ENCODE data around the gene TMEM147.

Gene TMEM147

DNA sequence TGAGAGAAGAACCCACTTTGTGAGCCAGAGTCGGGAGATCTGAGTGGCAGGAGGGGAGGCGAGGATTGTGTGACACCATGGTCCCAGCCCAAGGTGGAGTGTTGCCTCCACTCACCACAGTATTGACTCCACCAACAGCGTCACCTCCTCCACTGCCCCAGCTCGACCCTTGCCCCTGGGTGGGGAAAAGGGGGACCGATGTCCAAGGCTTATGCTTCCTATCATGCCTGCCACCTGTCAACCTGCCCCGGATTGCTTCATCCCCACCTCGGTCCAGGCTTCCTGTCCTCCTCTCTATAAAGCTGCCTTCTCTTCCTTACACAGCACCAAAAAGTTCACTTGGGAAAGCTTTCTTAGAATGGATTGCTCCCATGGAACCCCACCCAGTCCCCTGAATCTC is 39.4 kb upstream of the TMEM147 start:
- Histone ChIP-seq H3K36me3 (ENCODE audit: control insufficient read depth in 2 of 2, insufficient read depth in 1 of 2, low read length in 2 of 2) (peaks cover 7 to 56% of the 10 kb centered on the region in 2 experiments), H3K4me3 (ENCODE audit: low read depth, low read length) (no peak overlapping the region), H3K27ac (ENCODE audit: extremely low read depth, low read depth, low read length) (no peak overlapping the region), H3K4me1 (ENCODE audit: control insufficient read depth, insufficient read depth, low read length) (peaks cover 18% of the 10 kb centered on the region), H3K9me3 (ENCODE audit: control insufficient read depth, insufficient read depth, low read depth, low read length) (no peaks in the 10 kb centered on the region; the same call in 1 of the 2 replicates)
- ChIA-PET CTCF (interaction anchor here (0.6 to 9.8 kb wide), 7 partner anchors 9 to 153 kb away, joined by 3 to 176 read pairs (median 5); partner anchors contain the start of gene KRTDAP), POLR2A (interaction anchor here (0.6 to 2.5 kb wide), 5 partner anchors 9 to 283 kb away, joined by 3 to 7 read pairs (median 3); partner anchors contain the start of gene COX6B1)
- TF ChIP-seq, protein P1, sequence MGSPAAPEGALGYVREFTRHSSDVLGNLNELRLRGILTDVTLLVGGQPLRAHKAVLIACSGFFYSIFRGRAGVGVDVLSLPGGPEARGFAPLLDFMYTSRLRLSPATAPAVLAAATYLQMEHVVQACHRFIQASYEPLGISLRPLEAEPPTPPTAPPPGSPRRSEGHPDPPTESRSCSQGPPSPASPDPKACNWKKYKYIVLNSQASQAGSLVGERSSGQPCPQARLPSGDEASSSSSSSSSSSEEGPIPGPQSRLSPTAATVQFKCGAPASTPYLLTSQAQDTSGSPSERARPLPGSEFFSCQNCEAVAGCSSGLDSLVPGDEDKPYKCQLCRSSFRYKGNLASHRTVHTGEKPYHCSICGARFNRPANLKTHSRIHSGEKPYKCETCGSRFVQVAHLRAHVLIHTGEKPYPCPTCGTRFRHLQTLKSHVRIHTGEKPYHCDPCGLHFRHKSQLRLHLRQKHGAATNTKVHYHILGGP (tag by site-specific recombination; IDR thresholded peaks at IDR 0.05): no peak
- no peak for TF ChIP-seq ZNF239 (tag by site-specific recombination; IDR thresholded peaks at IDR 0.05)

DNA sequence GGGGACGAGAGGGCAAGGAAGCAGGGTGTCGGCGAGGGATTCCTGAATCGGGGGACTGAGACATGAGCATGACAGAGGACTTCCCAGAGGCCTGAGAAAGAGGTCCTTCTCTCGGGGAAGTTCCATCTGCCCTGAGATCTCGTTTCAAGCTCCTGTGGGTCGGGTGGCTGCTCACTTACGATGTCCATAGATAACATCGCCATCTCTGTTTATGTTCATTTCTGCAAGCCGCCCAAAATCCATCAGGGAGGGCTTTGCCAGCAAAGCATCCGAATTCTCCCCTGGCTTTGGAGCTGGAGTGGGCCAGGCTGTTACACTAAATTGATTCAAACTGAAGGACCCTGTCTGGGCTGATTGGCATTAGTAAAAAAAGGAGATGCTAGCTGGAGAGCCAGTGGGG is 37.9 kb upstream of the TMEM147 start:
- peak; percentile 61 for TF ChIP-seq PRDM10 (tag by site-specific recombination; IDR thresholded peaks at IDR 0.05)
- TF ChIP-seq ZBTB1 (tag by site-specific recombination; IDR thresholded peaks at IDR 0.05): no peak
- peaks cover 7 to 41% of the 10 kb centered on the region in 2 experiments for H3K36me3 ChIP-seq (ENCODE audit: control insufficient read depth in 2 of 2, insufficient read depth in 1 of 2, low read length in 2 of 2)
- H3K4me3 ChIP-seq (ENCODE audit: low read depth, low read length): no peak overlapping the region
- ChIA-PET POLR2A (interaction anchor here (2.1 kb wide), 1 partner anchor 12 kb away, joined by 7 read pairs; no protein-coding TSS in a partner anchor), CTCF (interaction anchor here (0.7 to 9.8 kb wide), 7 partner anchors 10 to 155 kb away, joined by 3 to 176 read pairs (median 10); partner anchors contain the start of gene KRTDAP)
- H3K27ac ChIP-seq (ENCODE audit: extremely low read depth, low read depth, low read length): no peak overlapping the region
- no peaks in the 10 kb centered on the region; the same call in 1 of the 2 replicates for H3K9me3 ChIP-seq (ENCODE audit: control insufficient read depth, insufficient read depth, low read depth, low read length)
- H3K4me1 ChIP-seq (ENCODE audit: control insufficient read depth, insufficient read depth, low read length): peaks cover 15% of the 10 kb centered on the region

DNA sequence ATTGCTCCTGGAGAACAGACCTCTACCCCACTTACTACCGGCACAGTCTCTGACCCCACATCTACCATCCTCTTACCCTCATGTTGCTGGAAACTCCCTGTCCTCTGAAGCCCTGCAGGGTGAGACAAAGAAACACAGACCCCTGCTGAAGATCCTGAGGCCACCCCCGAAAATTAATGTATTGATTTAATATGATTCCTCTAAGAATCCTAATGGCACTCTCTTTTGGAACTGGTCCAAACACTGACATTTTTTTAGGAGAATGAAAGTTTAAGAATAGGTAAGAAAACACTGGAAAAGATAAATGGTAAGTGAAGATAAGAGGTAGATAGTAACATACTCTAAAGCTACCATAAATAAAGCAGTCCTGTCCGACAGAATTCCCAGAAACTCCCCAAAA is 37.3 kb upstream of the TMEM147 start:
- Histone ChIP-seq H3K27ac (ENCODE audit: extremely low read depth, low read depth, low read length) (no peak overlapping the region), H3K9me3 (ENCODE audit: control insufficient read depth, insufficient read depth, low read depth, low read length) (no peaks in the 10 kb centered on the region; the same call in 1 of the 2 replicates), H3K36me3 (ENCODE audit: control insufficient read depth in 2 of 2, insufficient read depth in 1 of 2, low read length in 2 of 2) (peaks cover 7 to 39% of the 10 kb centered on the region in 2 experiments), H3K4me1 (ENCODE audit: control insufficient read depth, insufficient read depth, low read length) (peaks cover 15% of the 10 kb centered on the region), H3K4me3 (ENCODE audit: low read depth, low read length) (no peak overlapping the region)
- ChIA-PET POLR2A (interaction anchor here (0.8 to 2.1 kb wide), 2 partner anchors 13 to 154 kb away, joined by 3 to 7 read pairs; no protein-coding TSS in a partner anchor), CTCF (interaction anchor here (0.5 to 9.8 kb wide), 12 partner anchors 14 to 394 kb away, joined by 3 to 176 read pairs (median 8); partner anchors contain the start of gene KRTDAP)
- TF ChIP-seq PRDM1 (tag by site-specific recombination; IDR thresholded peaks at IDR 0.05) (0 out of 2 replicates have a peak, but pooled peaks have one; percentile 31), ZNF514 (tag by site-specific recombination; IDR thresholded peaks at IDR 0.05) (no peak)

GRCh38 chr19:35509018-35509652 is 36.3 kb upstream of the TMEM147 start:
- Histone ChIP-seq H3K36me3 (ENCODE audit: control insufficient read depth in 2 of 2, insufficient read depth in 1 of 2, low read length in 2 of 2) (peaks cover 7 to 37% of the 10 kb centered on the region in 2 experiments), H3K4me3 (ENCODE audit: low read depth, low read length) (peak overlapping the region; percentile 48), H3K9me3 (ENCODE audit: control insufficient read depth, insufficient read depth, low read depth, low read length) (no peaks in the 10 kb centered on the region; the same call in 1 of the 2 replicates), H3K27ac (ENCODE audit: extremely low read depth, low read depth, low read length) (peak overlapping the region; percentile 99), H3K4me1 (ENCODE audit: control insufficient read depth, insufficient read depth, low read length) (peaks cover 15% of the 10 kb centered on the region)
- POLR2A ChIA-PET: interaction anchor here (0.6 to 2.2 kb wide), 13 partner anchors 9 to 242 kb away, joined by 3 to 18 read pairs (median 3); partner anchors contain the start of genes COX6B1 and SBSN
- CTCF ChIA-PET: interaction anchor here (0.6 to 9.8 kb wide), 36 partner anchors 9 to 715 kb away, joined by 3 to 176 read pairs (median 5); partner anchors contain the start of genes HAMP, HAUS5 and KRTDAP
- TF ChIP-seq KLF10 (tag by site-specific recombination; IDR thresholded peaks at IDR 0.05) (peak; percentile 21; the same call in 1 of the 2 replicates), MEIS1 (CRISPR knock-in tag; IDR thresholded peaks at IDR 0.05; ENCODE audit: borderline replicate concordance) (no peak), ZNF449 (tag by site-specific recombination; IDR thresholded peaks at IDR 0.05) (peak; percentile 75), PATZ1 (tag by site-specific recombination; IDR thresholded peaks at IDR 0.05) (peak; percentile 12; the same call in 1 of the 2 replicates), ZNF664 (tag by site-specific recombination; IDR thresholded peaks at IDR 0.05) (no peak), ATF2 (tag by site-specific recombination; IDR thresholded peaks at IDR 0.05; ENCODE audit: low read depth) (no peak), ZNF76 (tag by site-specific recombination; IDR thresholded peaks at IDR 0.05; ENCODE audit: borderline replicate concordance, low read depth) (peak; percentile 49; the same call in 1 of the 2 replicates), ZNF560 (tag by site-specific recombination; IDR thresholded peaks at IDR 0.05; ENCODE audit: borderline replicate concordance) (peak; percentile 86)

Data from HEK293 (cell line).